Activated CD8-positive, alpha-beta memory T cell treated with anti-CD3 and anti-CD28 coated beads, Interleukin-2, amount 50 U/mL, for 48 hours (primary cell): ENCODE data around the gene EPB41L2.

ENCODE experiments used
- DNase-seq: peaks from one replicate; pipeline ENCODE4 v3.0.0-alpha.2; 2020

The EPB41L2 gene

DNA sequence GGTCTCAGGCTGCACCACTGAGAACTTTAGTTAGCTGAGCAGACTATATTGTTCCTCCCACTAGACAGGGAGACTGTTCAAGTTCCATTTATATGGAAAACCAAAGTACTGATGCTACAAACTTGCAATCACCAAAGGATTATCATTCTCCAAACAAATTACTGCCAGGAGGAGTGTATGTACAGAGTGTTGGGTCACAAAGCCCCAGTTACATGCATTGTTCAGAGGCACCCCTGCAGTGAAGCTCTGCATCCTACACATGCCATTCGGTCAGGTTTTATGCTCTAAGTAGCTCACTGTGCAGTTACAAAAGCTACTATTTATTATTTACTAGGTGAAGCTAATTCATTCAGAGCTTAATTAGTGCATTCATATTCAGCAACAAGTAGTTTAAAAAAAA lies 160.0 kb downstream of the EPB41L2 start:
- no peak for DNase-seq

GRCh38 chr6:130900913-130901312 lies 162.1 kb downstream of the EPB41L2 start:
- no peak for DNase-seq

GRCh38 chr6:130896249-130896648 lies 166.8 kb downstream of the EPB41L2 start:
- DNase-seq = no peak

- no peak for DNase-seq
These were observed 167.5 kb downstream of the EPB41L2 start for GRCh38 chr6:130895516-130895915.

- no peak for DNase-seq
These were observed 169.3 kb downstream of the EPB41L2 start for GRCh38 chr6:130893766-130894165.

- DNase-seq = no peak
These were observed 169.8 kb downstream of the EPB41L2 start for GRCh38 chr6:130893277-130893676.

- no peak for DNase-seq
These were observed 172.5 kb downstream of the EPB41L2 start for GRCh38 chr6:130890521-130890971.

DNA sequence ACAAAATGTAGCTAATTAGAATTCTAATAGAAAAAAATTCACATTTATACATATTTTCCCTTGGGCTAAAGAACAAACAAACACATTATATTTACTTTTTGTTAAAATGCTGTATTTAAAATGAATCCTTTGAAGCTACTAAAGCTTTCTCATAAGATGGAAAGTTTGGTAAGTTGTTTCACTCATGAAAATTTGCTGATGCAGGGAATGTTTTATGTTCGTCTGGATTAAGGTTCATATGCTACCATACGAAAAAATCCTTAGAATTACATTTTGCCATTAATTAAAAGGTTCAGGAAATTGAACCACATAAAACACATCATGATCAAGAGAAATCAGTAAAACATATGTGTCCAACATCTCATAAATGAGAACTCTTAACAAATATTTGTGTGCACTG lies 173.6 kb downstream of the EPB41L2 start:
- no peak for DNase-seq

DNA sequence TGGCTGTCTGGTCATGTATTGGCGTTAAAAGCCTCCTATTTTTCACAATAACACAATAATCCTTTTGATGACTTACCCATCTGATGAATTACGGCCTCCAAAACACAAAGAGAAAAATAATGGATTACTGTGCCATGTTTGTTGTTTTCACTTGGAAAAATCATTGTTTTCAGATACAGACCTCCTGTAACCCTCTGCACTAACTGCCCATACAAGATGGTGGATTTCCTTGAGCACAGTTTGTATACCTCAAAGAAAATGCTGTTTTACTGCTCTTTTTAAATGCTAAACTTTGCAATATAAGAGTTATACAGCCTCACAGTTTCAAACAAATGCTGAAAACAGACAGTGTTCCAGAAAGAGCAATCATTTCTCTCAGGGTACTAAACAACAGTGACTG lies 174.8 kb downstream of the EPB41L2 start:
- no peak for DNase-seq

GRCh38 chr6:130886966-130887365 lies 176.1 kb downstream of the EPB41L2 start:
- no peak for DNase-seq

GRCh38 chr6:130885392-130886192 lies 177.5 kb downstream of the EPB41L2 start:
- DNase-seq = peak; percentile 70

DNA sequence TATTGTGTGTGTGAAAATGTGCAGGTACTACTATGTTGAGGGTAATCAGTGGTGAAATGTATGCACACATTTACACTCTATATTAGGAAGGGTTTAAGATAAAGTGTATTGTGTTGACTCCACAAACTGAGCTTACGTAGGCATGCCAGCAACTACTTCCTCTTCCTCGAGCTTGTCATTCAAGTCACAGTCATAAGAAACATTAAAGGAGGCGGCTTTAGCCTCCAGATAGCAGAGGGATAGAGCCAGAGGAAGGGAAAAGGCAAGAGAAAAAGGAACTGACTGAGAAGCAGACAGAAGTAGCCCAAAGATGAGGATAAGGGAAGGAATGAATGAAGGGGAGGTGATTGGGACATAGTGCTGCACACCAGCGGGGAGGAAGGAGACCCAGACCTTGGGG lies 180.7 kb downstream of the EPB41L2 start:
- no peak for DNase-seq

DNA sequence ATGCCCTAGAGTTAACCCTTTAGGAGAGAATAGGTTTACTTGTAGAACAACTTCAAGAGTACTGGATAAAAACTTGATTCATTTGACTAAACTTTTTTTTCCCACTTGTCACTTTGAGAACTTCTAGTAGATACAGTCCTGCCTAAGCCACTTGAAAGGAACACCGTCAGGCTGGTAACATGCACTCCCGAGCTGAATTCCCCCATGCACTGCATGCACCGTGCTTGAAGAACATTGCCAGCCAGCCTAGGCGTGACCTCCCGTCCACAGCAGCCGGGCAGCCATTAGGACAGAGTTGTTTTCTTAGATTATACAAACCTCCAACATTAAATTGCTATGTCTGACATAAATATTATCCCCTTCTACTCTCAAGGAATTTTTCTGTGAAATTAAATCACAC lies 183.2 kb downstream of the EPB41L2 start:
- no peak for DNase-seq

GRCh38 chr6:130873746-130874145 lies 189.3 kb downstream of the EPB41L2 start:
- DNase-seq = no peak

DNA sequence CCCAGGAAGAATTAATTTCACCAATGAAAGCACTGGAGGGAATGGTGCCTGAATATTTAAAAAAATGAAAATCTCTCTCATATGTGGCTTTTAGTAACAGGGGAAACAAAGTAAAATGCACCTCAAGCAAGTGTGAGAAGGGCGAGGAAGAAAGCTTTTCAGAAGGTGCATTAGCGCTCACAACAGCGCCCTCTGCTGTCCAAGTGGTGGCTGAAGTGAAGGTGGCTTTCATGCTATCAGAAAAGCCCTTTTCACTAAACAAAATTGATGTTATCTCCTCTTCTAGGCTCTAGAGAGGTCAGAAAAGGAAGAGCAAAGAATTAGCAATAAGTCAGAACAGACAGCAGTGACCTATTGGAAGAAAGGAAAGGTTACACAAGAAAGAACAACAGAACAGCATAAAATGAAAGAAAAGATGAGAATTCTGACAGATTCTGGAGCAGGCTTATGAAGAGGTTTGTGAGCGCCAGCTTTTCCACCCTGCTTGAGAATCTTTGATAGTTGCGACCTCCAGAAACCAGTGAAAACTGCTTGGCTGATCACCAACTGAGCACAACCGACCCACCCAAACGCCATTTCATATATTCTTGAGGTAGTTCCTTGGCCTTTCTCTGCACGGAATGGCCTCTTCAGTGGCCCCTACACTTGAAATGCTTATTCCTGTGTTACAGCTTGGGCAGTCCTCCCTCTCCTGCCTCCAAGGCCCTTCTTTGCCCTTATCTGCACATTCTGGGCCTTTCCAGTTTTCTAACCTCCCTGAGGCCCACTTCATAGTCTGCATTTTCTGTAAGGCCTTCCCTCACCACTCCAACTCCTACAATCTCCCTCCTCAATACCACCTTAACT lies 190.6 kb downstream of the EPB41L2 start:
- DNase-seq = peak; percentile 89

GRCh38 chr6:130870179-130870880 lies 192.7 kb downstream of the EPB41L2 start:
- DNase-seq = no peak

- DNase-seq = no peak
These were observed 193.4 kb downstream of the EPB41L2 start for GRCh38 chr6:130869681-130870080.

DNA sequence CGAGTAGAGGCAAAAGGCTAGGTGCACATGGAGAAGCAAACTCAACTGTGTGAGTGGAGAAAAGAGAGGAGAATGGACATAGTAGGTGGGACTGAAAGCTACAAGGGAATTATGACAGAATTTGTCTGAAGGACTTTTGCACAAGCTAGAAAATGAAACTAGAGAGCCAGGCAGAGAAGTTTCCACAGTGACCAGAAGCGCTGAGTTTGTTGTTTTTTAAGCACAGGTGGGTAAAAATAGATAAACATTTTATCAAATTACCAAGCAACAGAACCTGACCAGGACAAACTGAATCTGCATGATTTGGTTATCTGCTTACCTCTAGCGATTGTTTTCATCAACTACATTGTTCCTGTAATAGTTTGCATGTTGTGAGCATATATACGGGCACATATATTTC lies 197.3 kb downstream of the EPB41L2 start:
- no peak for DNase-seq

- DNase-seq = no peak
These were observed 198.7 kb downstream of the EPB41L2 start for GRCh38 chr6:130864344-130864743.

DNA sequence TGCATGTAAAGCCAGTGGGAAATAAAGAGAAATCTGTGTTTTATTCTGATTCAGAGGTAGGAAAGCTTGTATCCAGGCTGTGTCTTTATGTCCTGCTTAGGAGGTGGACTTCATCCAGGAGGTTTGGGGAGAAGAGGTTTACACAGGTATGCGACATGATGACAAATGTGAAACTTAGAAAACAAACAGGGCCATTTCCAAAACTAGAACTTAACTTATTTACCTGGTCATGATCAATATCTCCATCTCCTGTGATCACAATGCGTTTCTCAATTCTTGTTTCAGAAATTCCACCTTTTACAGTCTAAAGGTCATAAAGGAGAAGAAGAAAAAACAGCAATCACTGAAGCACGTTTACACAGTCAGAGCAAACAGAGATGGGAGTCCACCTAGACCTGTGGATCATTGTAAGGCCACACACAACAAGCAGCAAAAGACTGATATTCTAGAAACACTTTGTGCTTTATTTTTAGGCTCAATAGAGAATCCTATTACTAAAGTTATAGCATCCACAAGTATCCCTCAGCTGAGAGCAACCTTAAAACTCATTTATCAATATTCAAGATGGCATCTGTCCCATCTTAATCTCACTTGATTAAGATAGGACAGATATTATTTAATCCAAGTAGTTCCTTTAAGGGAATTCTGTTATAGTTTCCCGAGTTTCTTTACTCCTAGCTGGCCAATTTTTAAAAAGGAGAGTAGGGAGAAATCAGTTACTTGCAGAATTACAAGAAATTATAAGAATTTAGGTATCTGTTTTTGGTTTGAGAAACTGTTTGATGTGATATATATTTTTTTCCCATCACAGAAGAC lies 199.4 kb downstream of the EPB41L2 start:
- no peak for DNase-seq

- DNase-seq = no peak
These were observed 200.7 kb downstream of the EPB41L2 start for GRCh38 chr6:130862370-130862769.

DNA sequence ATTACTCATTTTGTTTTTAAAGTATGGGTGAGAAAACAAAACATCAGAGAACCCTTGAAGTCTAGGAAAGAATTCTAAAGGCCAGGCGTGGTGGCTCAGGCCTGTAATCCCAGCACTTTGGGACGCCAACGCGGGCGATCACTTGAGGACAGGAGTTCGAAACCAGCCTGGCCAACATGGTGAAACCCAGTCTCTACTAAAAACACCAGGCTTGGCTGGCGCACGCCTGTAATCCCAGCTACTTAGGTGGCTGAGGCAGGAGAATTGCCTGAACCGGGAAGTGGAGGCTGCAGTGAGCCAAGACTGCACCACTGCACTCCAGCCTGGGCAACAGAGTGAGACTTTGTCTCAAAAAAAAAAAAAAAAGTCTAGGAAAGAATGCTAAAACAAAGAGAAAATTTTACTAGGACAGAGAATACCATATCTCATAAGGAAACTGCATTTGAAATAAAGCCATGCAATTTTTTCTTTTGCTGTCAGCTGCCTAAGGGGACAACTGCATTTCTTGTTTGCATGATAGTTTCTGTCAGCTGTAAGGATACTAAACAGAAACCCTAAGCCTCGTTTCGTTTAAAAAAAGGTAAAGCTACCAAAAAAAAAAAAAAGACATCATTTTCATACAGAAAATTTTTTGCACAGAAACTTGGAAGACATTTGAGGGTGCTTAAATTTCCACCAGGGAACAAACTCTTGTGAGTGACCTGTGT lies 203.7 kb downstream of the EPB41L2 start:
- DNase-seq = no peak
